HG03060 (cell line): ENCODE data around the gene RANBP17.
"Not testable (repeated sequence)": the region's sequence is repeated elsewhere in the genome, so short reads cannot be mapped to it uniquely, and the experiment has no call there.

Experiments
- ATAC-seq: cut with Tn5 transposase; IDR thresholded peaks from one replicate; pipeline ENCODE4 v1.9.1; 2021; ENCODE audit warnings: low read depth, moderate number of reproducible peaks; ENCODE audit not compliant: unreplicated experiment

Gene RANBP17

GRCh38 chr5:170865622-170866021 is 3.8 kb downstream of the RANBP17 start:
- no peak for ATAC-seq

- no peak for ATAC-seq
Observed at GRCh38 chr5:170867825-170868224, 6.0 kb downstream of the RANBP17 start.

- ATAC-seq = not testable (repeated sequence)
Observed at GRCh38 chr5:170870390-170870789, 8.6 kb downstream of the RANBP17 start.

- ATAC-seq = no peak
Observed at GRCh38 chr5:170874017-170874416, 12.2 kb downstream of the RANBP17 start.

GRCh38 chr5:170875811-170876210 is 14.0 kb downstream of the RANBP17 start:
- ATAC-seq = no peak

- ATAC-seq = no peak
Observed at GRCh38 chr5:170880084-170880483, 18.3 kb downstream of the RANBP17 start.

- ATAC-seq = no peak
Observed at GRCh38 chr5:170882345-170882744, 20.5 kb downstream of the RANBP17 start.

- ATAC-seq = no peak
Observed at GRCh38 chr5:170885256-170885655, 23.4 kb downstream of the RANBP17 start.

- no peak for ATAC-seq
Observed at GRCh38 chr5:170885809-170886208, 24.0 kb downstream of the RANBP17 start.

- no peak for ATAC-seq
Observed at GRCh38 chr5:170886210-170886894, 24.5 kb downstream of the RANBP17 start.

- ATAC-seq = no peak
Observed at GRCh38 chr5:170892196-170892595, 30.4 kb downstream of the RANBP17 start.

- ATAC-seq = no peak
Observed at GRCh38 chr5:170894665-170895064, 32.8 kb downstream of the RANBP17 start.

GRCh38 chr5:170896779-170897178 is 35.0 kb downstream of the RANBP17 start:
- no peak for ATAC-seq

- no peak for ATAC-seq
Observed at GRCh38 chr5:170903075-170903474, 41.3 kb downstream of the RANBP17 start.

GRCh38 chr5:170907758-170908157 is 45.9 kb downstream of the RANBP17 start:
- no peak for ATAC-seq

- ATAC-seq = no peak
Observed at GRCh38 chr5:170913573-170913972, 51.8 kb downstream of the RANBP17 start.

- ATAC-seq = no peak
Observed at GRCh38 chr5:170917113-170917512, 55.3 kb downstream of the RANBP17 start.

- ATAC-seq = no peak
Observed at GRCh38 chr5:170920196-170920595, 58.4 kb downstream of the RANBP17 start.

- ATAC-seq = not testable (repeated sequence)
Observed at GRCh38 chr5:170922331-170922730, 60.5 kb downstream of the RANBP17 start.

GRCh38 chr5:170923910-170924620 is 62.2 kb downstream of the RANBP17 start:
- ATAC-seq = no peak

GRCh38 chr5:170935534-170936218 is 73.9 kb downstream of the RANBP17 start:
- not testable (repeated sequence) for ATAC-seq
